BLaER1 (cell line): ENCODE results near the gene MYO9B.
A peak's percentile ranks its signal among the peaks of the same experiment; 100 is the strongest.

Experiments
- H3K27ac ChIP-seq: shearing (Covaris generic); formaldehyde crosslinking; 2 replicates; pipeline ENCODE4 v1.8.1; 2022
- H3K27me3 ChIP-seq: shearing (Covaris generic); formaldehyde crosslinking; 2 replicates; pipeline ENCODE4 v1.8.1; 2022
- H3K36me3 ChIP-seq: shearing (Covaris generic); formaldehyde crosslinking; 2 replicates; pipeline ENCODE4 v1.8.1; 2022
- H3K4me1 ChIP-seq: shearing (Covaris generic); formaldehyde crosslinking; 2 replicates; pipeline ENCODE4 v1.8.1; 2022
- H3K4me2 ChIP-seq: shearing (Covaris generic); formaldehyde crosslinking; 2 replicates; pipeline ENCODE4 v1.8.1; 2022
- H3K4me3 ChIP-seq: shearing (Covaris generic); formaldehyde crosslinking; 2 replicates; pipeline ENCODE4 v1.8.1; 2022
- H3K9ac ChIP-seq: shearing (Covaris generic); formaldehyde crosslinking; 2 replicates; pipeline ENCODE4 v1.8.1; 2022
- H3K9me3 ChIP-seq: shearing (Covaris generic); formaldehyde crosslinking; 2 replicates; pipeline ENCODE4 v1.8.1; 2022
- H4K20me1 ChIP-seq: shearing (Covaris generic); formaldehyde crosslinking; 2 replicates; pipeline ENCODE4 v1.8.1; 2022
- Cebpa-rat ChIP-seq: shearing (Covaris generic); IDR thresholded peaks from 2 replicates; pipeline ENCODE4 v1.8.1; 2022

MYO9B gene

GRCh38 chr19:17242431-17243208, 167.0 kb downstream of the MYO9B start:
- Histone ChIP-seq H3K4me1 (peaks cover 54% of the 10 kb centered on the region), H3K9me3 (no peaks in the 10 kb centered on the region), H3K4me3 (peak overlapping the region; percentile 90), H3K4me2 (peak overlapping the region; percentile 92), H4K20me1 (peaks cover 68% of the 10 kb centered on the region), H3K27me3 (no peaks in the 10 kb centered on the region), H3K9ac (peak overlapping the region; percentile 85; the same call in 1 of the 2 replicates), H3K36me3 (peaks cover 37% of the 10 kb centered on the region), H3K27ac (peak overlapping the region; percentile 47; the same call in 1 of the 2 replicates)
- TF ChIP-seq Cebpa-rat, result no peak

- peak overlapping the region; percentile 92 for H3K4me2 ChIP-seq
Observed at GRCh38 chr19:17243211-17243829, 167.7 kb downstream of the MYO9B start.

GRCh38 chr19:17243830-17244617, 168.4 kb downstream of the MYO9B start:
- peak overlapping the region; percentile 85 for H3K9ac ChIP-seq
- peak overlapping the region; percentile 92 for H3K4me2 ChIP-seq
- peaks cover 65% of the 10 kb centered on the region for H3K4me1 ChIP-seq
- peaks cover 23% of the 10 kb centered on the region for H3K36me3 ChIP-seq
- H4K20me1 ChIP-seq, result peaks cover 54% of the 10 kb centered on the region
- H3K4me3 ChIP-seq, result peak overlapping the region; percentile 90
- no peaks in the 10 kb centered on the region for H3K9me3 ChIP-seq
- peak overlapping the region; percentile 91 for H3K27ac ChIP-seq
- no peaks in the 10 kb centered on the region for H3K27me3 ChIP-seq
- TF ChIP-seq Cebpa-rat, result no peak

More at GRCh38 chr19:17243211-17243829, 167.7 kb downstream of the MYO9B start:
- H3K4me1 ChIP-seq, result peaks cover 61% of the 10 kb centered on the region
- H3K27ac ChIP-seq, result peak overlapping the region; percentile 91
- peak overlapping the region; percentile 85 for H3K9ac ChIP-seq
- no peaks in the 10 kb centered on the region for H3K9me3 ChIP-seq
- H3K4me3 ChIP-seq, result peak overlapping the region; percentile 90
- H3K36me3 ChIP-seq, result peaks cover 30% of the 10 kb centered on the region
- no peak for TF ChIP-seq Cebpa-rat
- H3K27me3 ChIP-seq, result no peaks in the 10 kb centered on the region
- H4K20me1 ChIP-seq, result peaks cover 61% of the 10 kb centered on the region

- Histone ChIP-seq H4K20me1 (peaks cover 53% of the 10 kb centered on the region), H3K9ac (peak overlapping the region; percentile 85), H3K4me2 (peak overlapping the region; percentile 92), H3K4me1 (peaks cover 66% of the 10 kb centered on the region), H3K27ac (peak overlapping the region; percentile 91), H3K9me3 (no peaks in the 10 kb centered on the region), H3K4me3 (peak overlapping the region; percentile 90), H3K36me3 (peaks cover 15% of the 10 kb centered on the region), H3K27me3 (no peaks in the 10 kb centered on the region)
- no peak for TF ChIP-seq Cebpa-rat
Observed at GRCh38 chr19:17244618-17245534, 169.3 kb downstream of the MYO9B start.

- Histone ChIP-seq H3K9me3 (no peaks in the 10 kb centered on the region), H3K9ac (peak within 1 kb of the TSS; percentile 85), H3K27me3 (no peaks in the 10 kb centered on the region), H4K20me1 (peaks cover 46% of the 10 kb centered on the region), H3K36me3 (peaks cover 8% of the 10 kb centered on the region), H3K4me2 (peak within 1 kb of the TSS; percentile 92), H3K4me1 (peaks cover 63% of the 10 kb centered on the region), H3K4me3 (peak within 1 kb of the TSS; percentile 90), H3K27ac (peak within 1 kb of the TSS; percentile 92)
- TF ChIP-seq Cebpa-rat, result no peak
Observed at GRCh38 chr19:17245535-17245984, 170.0 kb downstream of the MYO9B start, which contains the start of gene NR2F6. Gene NR2F6 (minus strand): TSS chr19:17245919. CDS start chr19:17245220, 699 bp downstream.

- Histone ChIP-seq H3K36me3 (no peaks in the 10 kb centered on the region), H3K27me3 (no peaks in the 10 kb centered on the region), H3K9ac (peak overlapping the region; percentile 82), H4K20me1 (peaks cover 33% of the 10 kb centered on the region), H3K27ac (peak overlapping the region; percentile 92), H3K4me3 (peak overlapping the region; percentile 69), H3K4me1 (peaks cover 50% of the 10 kb centered on the region), H3K9me3 (no peaks in the 10 kb centered on the region), H3K4me2 (peak overlapping the region; percentile 91)
- no peak for TF ChIP-seq Cebpa-rat
Observed at GRCh38 chr19:17246681-17247425, 171.3 kb downstream of the MYO9B start.

GRCh38 chr19:17248011-17248776, 172.6 kb downstream of the MYO9B start:
- Histone ChIP-seq H3K9me3 (no peaks in the 10 kb centered on the region), H3K4me1 (peaks cover 37% of the 10 kb centered on the region), H3K4me3 (no peak overlapping the region), H3K9ac (no peak overlapping the region), H3K36me3 (no peaks in the 10 kb centered on the region), H3K4me2 (peak overlapping the region; percentile 91; the same call in 1 of the 2 replicates), H4K20me1 (peaks cover 20% of the 10 kb centered on the region), H3K27ac (0 out of 2 replicates have a peak overlapping the region, but pooled peaks have one; percentile 6), H3K27me3 (no peaks in the 10 kb centered on the region)
- TF ChIP-seq Cebpa-rat, result no peak
